Fibroblast of lung (primary cell): ENCODE results near the gene RASSF1.

Experiments used
- EZH2 ChIP-seq: IDR thresholded peaks from 2 replicates; pipeline ENCODE4 v1.5.1; 2012; ENCODE audit warnings: low read length, control low read depth, mild to moderate bottlenecking; ENCODE audit errors: missing control alignments
- TF ChIP-seq, protein P1 (sequence below), 2 donors: IDR thresholded peaks in 1 of 2; conservative IDR thresholded peaks in 1 of 2; 1 replicate in 1 of 2; 2 replicates in 1 of 2; pipeline ENCODE4 v1.5.1; 2011 to 2012; ENCODE audit warnings: low read length in 2 of 2, control low read depth in 1 of 2, inconsistent platforms in 1 of 2, low read depth in 1 of 2, mild to moderate bottlenecking in 1 of 2

DNA sequence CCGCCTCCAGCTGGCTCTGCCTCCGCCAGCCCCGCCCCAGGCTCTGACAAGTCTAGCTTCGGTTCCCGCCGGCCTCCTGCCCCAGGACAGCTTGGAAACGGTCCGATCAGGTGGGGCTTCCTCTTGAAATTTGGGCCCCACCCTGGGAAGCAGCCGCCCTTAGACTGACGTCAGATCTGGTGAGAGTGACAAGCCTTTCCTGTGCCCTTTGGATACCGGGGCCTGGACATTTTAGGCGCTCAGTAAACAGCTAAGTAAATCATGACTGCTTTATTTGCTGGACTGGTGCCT is 41.1 kb downstream of the RASSF1 start:
- TF ChIP-seq, protein P1, sequence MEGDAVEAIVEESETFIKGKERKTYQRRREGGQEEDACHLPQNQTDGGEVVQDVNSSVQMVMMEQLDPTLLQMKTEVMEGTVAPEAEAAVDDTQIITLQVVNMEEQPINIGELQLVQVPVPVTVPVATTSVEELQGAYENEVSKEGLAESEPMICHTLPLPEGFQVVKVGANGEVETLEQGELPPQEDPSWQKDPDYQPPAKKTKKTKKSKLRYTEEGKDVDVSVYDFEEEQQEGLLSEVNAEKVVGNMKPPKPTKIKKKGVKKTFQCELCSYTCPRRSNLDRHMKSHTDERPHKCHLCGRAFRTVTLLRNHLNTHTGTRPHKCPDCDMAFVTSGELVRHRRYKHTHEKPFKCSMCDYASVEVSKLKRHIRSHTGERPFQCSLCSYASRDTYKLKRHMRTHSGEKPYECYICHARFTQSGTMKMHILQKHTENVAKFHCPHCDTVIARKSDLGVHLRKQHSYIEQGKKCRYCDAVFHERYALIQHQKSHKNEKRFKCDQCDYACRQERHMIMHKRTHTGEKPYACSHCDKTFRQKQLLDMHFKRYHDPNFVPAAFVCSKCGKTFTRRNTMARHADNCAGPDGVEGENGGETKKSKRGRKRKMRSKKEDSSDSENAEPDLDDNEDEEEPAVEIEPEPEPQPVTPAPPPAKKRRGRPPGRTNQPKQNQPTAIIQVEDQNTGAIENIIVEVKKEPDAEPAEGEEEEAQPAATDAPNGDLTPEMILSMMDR (conservative IDR thresholded peaks at IDR 0.05 in 1 of 2, IDR thresholded peaks at IDR 0.05 in 1 of 2; ENCODE audit: low read depth in 1 of 2, low read length in 2 of 2) = no peak
- no peak for TF ChIP-seq EZH2
